GM19395 (cell line): ENCODE data around the gene UBE2G2.

ENCODE experiments used
- ATAC-seq: cut with Tn5 transposase; IDR thresholded peaks from one replicate; pipeline ENCODE4 v1.9.1; 2021; ENCODE audit warnings: mild to moderate bottlenecking, moderate library complexity; ENCODE audit not compliant: unreplicated experiment

UBE2G2 gene

DNA sequence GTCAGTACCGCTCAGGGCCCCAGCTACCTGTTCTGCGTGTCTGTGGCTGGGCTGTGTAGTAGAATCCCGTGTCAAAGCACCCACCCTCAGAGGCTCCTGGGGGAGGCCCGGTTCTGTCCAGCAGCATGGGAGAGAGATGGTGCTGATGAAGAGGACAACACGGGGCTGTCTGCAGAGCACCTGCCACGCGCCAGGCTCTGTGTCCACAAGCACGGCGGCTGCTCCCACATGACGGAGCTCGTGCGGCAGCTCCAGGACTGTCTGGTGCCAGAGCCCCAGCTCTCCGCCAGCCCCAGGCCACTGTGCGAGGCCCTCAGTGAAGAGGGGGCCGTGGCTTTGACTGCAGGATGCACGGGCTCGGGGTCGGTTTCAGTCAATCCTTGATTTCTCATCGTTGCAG, 48.3 kb downstream of the UBE2G2 start:
- no peak for ATAC-seq

DNA sequence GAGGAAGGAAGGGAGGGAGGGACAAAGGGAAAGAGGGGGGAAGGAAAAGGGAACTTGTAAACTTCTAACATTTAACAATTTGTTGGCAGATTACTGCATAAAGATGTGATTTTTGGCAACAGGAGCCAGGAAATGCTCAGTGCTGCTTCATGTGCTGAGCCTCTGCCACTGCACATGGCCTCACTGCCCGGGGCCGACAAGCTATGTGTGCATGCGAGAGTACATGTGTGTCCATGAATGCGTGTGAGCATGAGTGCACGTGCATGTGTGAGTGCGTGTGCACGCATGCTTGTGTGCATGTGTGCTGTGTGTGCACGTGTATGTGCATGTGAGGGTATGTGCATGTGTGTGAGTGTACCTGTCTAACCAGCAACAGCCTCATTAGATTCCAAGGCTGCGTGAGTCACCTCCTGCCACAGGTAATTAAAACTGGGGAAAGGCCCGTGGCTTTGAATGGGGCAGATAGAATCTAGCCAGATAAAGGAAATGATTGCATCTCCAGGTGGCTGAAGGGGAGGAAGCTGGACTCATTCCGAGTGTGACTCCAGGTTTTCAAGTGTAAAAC, 48.9 kb downstream of the UBE2G2 start:
- no peak for ATAC-seq

DNA sequence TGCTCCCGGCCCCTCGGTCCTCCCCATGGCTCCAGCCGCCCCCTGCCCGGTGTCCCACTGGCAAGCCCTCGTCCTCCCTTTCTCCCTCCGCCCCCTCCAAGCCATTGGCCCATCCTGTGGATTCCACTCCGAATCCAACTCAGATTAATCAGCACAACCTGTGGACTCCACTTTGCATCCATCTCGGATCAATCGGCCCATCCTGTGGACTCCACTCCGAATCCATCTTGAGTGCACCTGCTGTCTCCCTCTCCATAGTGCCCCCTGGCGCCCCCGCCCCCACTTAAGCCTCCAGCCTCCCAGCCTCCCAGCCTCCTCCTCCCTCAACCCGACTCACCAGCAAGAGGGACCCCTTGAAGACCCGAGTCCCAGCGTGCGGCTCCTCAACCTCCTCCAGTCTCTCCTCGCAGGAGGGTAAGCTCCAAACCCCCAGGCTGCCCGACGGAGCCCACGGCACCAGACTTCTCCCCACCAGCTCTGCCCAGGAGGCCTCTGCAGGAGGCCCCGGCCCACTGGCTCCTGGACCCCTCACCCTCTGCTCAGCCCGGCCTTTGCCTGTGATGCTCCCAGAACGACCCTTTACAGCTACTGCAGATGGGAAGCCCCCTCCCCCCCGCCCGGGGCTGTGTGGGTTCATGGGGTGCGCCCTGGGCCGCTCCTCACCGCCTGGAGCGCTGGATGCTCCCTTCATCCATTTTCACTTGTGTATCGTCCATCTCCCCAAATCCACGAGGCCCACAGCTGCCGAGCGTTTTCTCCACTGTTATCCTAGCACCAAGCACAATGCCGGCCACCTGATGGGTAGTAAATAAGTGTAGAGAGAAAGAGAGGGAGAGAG, 49.6 kb downstream of the UBE2G2 start:
- ATAC-seq, result no peak

DNA sequence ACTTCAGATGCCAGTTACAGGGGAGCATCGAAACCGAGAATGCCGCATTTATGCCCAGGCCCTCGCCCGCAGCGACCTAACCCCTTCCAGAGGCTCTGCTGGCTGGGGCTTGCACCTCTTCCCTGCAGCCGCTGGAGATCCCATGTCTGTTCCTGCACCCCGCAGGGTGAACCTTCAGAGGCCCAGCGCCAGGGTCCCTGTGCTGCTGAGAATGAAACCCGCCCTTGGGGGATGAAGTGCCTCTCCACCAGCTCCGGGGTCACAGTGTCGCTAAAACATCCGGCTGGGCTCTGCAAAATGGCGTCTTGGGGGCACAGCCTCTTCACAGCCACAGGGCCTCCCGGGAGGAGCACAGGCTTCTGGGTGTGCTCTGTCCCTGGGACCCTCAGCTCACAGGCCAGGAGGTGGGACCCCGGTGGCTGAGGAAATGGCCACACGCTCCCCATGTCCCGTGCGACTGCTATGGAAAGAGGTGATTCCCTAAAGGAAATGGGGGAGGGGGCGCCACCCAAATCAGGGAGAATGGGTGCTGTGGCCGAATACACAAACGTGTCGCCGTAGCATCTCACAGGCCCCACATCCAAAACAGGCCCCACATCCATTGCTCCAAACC, 50.3 kb downstream of the UBE2G2 start:
- ATAC-seq, result no peak

DNA sequence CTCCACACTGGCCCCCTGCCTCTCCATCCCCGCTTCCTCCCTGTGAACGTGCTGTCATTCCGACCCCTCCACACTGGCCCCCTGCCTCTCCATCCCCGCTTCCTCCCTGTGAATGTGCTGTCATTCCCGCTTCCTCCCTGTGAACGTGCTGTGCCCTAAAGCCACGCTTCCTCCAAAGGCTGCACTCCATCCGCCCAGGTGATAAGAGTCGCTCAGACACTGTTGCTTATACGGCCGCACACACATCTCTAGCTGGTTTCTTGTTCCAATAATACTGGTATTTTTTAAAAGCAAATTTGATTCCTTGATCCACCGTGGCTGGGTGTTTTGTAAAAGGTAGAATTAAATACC, 51.0 kb downstream of the UBE2G2 start:
- no peak for ATAC-seq

DNA sequence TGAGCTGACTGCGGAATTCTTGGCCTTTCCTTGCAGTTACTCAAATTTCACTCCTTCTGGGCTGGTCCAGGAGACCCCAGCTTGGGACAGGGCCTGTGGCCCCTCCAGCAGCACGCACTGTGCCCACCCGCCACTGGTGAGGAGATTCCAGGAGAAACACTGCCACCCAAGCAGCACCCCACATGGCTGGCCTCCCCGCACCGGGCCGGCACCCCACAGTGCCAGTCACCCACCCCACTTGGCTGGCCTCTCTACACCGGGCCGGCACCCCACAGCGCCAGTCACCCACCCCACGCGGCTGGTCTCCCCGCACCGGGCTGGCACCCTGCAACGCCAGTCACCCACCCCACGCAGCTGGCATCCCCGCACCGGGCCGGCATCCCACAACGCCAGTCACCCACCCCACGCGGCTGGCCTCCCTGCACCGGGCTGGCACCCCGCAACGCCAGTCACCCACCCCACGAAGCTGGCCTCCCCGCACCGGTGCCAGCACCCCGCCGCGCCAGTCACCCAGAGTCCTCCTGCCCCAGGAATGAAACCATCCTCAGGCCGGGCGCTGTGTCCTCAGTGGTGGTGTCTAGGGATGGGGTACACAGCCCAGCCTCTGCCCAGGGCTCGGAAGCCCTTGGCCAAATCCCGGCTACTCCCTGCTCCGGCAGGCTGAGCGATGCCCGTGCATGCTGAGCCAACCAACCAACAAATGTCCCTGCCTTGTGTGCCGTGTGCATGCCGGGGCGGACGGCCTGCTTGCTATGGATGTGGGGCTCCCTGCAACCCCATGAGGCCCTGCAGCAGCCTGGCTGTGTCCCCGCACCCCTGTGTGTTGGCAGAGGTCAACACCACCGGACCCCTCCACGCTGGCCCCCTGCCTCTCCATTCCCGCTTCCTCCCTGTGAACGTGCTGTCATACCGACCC, 51.6 kb downstream of the UBE2G2 start:
- ATAC-seq, result no peak

DNA sequence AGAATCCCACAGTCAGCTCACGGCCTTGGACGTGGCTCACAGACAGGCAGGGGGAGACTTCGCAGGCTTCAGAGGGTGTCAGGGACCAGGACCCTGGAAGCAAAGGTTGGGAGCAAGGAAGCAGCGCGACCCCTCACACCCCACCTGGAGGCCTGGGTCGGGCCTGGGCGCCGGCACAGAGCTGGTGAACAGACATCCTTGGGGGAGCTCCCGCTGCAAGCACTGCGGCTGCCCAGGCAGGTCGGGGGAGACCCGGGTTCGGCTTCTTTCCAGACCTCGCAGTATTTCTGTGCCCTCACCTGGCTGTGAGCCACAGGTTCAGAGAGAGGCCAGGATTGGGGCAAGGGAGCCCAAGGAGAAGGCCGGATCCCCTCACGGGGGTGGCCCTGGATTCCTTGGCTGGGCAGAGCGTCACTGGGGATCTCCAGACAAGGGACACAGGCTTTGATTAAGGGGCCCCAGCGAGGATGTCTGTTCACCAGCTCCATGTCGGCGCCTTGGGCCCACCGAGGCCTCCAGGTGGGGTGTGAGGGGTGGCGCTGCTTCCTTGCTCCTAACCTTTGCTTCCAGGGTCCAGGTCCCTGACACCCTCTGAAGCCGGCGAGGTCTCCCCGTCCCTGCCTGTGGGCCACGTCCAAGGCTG, 52.4 kb downstream of the UBE2G2 start:
- ATAC-seq, result no peak

DNA sequence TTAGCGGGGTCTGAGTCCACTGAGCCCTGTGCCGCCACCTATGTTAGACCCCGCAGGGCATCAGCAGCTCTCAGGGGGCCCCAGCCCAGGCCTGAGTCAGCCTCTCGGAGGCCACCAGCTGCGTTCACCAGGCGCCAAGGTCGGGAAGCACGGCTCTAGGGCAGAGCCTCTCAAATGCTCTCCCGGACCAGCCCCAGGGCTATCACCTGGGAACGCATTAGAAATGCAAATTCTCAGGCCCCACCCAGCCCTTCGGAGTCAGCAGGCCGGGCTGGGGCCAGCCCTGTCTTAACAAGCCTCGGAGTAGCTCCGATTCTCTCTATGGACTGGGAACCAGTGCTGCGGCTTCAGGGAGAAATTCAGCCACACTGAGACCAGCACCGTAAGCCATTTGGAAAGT, 53.0 kb downstream of the UBE2G2 start:
- no peak for ATAC-seq

DNA sequence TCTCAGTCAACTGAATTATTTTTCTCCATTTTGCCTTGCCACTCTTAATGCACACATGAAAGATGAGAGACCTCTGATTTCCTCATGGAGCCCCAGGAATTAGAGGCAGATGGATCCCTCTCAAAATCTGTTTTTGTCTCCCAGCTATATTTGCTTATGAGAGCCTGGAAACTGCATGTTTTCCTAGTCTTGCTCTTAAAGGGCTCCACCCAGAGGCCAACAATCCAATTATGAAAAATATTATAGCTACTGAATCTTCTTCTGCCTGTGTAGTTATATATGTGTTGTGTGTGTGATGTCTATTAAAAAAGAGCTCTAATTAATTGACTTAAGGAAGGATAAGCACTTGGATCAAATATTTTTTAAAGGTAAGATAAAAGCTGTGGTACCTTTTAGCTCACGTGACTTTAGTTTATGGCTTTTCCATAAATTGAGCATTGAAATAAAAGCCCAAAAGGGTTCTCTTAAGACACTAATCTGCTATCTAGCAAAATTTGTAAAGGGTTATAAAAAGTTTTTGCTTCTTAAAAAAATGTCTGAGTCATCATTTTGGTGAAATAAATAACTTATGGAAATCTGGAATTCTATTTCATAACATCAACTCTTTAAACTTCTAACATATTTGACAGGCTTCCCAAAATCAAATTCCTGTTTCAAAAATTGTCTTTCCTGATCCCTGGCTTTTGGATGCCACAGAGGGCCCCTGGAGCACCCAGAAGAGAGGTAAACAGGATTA, 59.0 kb downstream of the UBE2G2 start:
- no peak for ATAC-seq

DNA sequence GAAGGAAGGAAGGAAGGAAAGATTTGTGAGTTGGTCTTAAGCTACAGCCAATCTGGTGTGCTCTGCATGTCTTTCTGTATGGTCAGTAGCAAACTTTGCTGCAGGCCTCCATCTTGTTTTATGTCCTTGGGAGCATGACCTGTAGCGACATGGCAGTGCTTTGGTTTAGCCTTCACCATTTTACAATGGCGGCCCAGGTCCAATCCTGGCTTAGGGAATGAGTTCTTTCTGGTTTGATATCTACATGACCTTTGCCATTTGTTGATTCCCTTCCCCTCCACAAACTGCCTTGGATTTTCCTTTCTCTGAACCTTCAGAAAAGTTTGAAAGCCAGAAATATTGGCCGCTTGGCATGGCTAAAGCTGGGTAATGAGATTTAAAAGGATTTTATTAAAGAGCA, 59.7 kb downstream of the UBE2G2 start:
- ATAC-seq, result no peak

DNA sequence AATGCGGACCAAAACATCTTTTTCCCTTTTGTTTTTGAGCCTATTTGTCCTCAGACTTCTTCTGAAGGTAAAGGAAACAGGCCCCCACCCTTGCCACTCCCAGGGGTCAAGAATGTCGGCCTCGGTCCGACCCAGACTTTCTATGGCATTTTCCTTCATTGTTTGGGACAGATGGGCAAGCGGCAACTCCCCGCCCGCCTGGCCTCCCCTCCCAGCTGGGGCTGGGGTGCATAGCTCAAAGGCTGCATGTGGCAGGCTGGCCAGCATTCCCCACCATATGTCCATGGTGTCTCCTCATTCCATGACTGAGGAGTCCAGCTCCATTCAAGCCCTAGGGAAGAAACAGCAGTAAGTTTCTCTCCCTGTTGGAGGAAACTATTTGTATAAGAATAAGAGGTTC, 60.9 kb downstream of the UBE2G2 start:
- ATAC-seq, result no peak

DNA sequence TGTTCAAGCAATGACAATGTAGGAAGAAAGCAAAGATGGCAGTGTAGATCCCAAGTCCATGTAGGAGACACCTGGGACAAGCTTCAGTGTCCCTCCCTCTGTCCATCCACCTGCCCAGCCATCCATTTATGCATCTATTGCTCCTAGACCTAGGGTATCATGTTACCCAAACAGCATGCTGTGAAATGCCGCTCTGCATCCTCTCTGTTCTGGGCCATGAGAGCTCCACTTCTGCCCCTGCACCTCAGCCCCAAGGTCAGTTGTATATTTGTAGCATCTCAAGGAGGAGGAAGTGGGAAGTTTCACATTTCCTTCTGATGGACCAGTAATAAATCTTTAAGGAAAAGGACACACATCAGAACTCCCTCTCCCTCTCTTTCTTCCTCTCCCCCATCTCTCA, 62.3 kb downstream of the UBE2G2 start:
- no peak for ATAC-seq

DNA sequence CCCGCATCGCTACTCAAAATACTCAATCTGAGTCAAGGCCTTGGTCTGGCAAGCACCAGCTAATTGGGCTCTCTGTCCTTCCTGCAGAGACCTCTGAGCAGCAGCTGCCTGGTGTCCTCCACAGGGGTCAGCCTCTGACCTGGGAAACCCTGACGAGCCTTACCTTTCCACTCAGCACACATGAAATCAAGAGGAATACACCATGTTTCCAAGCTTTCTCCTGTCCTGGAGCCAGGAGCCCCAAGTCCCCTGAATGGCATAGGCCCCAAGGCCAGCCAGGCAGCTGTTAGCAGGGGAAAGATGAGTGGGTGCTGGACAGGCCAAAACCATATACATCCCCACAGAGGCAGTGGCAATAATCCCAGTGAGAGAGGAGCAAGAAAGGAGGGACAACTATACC, 63.0 kb downstream of the UBE2G2 start:
- no peak for ATAC-seq

DNA sequence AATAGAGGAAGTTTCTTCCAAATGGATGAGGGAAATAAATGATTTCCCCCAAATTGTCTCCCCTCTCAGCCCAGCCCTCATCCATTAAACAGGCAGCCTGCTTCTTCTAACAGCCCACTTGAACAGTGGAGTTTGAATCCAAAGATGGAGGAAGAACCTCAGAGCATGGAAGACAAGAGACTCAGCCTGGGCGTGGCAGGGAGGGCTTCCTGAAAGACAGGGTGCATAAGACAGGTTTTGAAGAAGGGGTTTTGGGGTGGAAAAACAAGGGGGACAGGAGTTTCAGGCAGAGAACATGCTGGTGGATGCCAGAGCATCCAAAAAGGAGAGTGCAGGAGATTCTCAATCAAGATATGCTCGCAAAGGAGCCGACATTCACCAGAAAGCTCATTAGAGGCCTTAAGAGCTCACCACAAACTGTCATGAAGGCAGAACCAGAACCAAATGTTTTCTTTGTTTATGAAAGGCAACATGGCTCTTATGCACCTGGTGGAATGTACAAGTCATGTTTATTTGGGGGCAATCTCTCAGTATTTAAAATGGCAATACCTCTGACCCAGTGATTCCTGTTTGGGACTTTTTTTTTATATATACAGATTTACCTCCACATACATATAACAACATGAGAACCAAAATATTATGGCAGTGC, 63.8 kb downstream of the UBE2G2 start:
- no peak for ATAC-seq

DNA sequence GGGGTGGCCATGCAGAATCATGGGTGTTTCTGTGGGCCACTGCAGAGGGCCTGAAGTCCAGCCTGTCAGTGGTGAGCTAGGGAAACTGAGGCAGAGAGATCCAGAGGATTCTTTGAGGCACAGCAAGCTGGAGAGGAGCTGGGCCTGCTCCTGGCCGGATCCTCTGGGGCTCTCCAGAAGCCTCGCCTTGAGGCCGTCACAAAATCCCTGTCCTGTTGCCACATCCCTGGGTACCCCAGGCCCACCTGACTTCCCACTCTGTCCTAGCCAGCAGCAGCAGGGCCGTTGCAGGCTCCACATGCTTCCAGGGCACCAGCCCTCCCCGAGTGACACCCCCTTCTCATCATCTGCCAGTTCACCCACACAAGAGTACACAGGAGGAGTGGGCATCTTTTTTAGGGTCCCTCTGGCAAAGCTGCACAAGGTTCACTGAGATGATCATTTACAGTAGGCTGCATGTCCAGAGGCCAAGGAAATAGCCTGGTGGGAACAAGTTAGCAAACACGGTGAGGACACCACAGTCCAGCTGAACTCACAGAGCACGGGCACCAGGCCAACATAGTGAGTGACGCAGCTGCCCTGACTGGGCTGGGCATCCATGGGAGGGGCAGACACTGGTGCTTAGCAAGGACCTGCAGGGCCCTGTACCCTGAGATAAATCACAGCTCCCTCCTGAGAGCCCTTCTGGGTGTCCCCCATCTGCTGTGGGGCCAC, 65.2 kb downstream of the UBE2G2 start:
- no peak for ATAC-seq

DNA sequence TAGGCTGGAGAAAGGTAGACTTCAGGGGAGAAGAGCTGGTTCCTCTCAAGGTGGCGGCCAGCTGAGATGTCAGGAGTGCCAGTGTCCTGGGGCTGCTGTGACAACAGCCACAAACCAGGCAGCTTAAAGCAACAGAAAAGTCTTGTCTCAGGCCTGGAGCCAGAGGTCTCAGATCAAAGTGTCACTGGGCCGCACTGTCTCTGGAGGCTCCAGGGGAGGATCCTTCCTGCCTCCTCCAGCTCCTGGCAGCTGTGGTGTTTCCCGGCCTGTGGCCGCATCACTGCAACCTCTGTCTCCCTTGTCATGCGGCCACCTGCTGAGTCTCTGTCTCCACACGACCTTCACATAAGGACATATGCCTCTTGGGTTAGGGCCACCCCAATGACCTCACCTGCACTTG, 65.8 kb downstream of the UBE2G2 start:
- ATAC-seq, result no peak

DNA sequence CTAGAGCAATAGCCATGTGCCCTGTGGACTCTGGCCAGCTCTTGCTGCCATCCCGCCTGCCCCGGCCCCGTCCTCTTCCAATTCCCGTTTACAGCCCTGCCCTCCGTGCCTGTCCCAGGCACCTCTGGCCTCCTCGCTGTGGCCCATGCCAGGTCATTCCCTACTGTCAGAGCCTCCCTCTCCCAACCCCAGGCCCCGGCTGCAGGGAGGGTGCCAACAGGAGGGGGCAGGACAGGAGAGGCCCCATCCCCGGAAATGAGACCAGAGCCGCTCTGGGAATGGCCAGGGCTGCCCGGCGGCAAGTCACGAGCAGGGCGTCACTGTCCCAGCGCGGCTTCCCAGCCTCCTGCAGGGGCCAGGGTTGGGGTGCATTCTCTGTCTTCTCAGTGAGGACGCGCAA, 66.8 kb downstream of the UBE2G2 start:
- ATAC-seq, result no peak

DNA sequence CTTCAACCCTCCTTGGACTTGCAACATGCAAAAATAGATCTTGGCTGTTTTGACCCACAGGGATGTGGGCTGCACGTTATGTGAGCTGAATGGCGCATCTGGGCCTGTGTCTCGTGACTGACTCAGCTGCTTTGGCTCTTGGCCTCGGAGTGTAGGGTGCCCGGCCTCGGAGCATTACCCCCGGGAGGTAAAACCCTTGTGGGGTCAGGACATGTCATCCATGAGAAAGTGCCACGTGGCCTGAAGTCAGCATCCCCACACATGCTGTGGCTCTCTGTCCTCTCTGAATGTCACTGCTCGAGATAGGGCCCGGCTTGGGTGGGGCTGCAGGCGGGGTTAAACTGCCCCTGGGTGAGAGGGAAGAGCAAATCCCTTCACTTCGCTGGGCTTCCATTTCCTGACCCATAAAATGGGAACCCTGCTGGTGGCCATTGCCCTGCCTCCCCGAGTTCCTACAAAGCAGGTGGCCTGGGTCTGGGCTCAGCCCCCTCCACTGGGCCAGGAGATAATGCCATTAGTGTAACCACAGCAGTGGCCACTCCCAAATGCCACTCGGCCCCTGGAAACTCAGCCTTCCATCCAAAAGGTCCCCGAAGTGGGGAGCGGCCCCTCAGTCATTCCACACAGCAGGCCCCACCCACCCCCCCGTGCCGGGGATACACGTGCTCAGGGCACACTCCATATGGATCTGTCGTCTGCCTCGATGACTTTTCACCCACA, 67.4 kb downstream of the UBE2G2 start:
- ATAC-seq, result no peak
